ENCODE measurements around the gene DNAH6.

DNA sequence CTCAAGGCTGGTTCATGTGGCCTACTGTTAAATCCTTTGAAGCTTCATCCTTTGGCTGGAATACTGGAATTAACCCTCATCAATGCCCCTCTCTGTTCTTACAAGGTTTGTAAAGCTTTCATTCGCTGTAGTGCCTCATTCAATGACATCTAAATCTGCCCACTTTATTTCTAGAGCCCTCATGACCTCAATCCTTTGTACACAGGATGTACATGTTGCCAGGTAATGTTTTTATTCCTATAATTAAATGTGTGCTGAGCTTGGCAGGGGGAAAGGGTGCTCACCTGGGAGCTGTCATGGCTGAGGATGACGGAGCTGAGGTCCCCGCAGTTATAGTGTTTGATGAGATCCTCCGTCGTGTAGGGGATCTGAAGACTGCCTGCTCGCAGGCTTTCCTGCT is 325.3 kb downstream of the DNAH6 start:
- TF ChIP-seq, protein P1, sequence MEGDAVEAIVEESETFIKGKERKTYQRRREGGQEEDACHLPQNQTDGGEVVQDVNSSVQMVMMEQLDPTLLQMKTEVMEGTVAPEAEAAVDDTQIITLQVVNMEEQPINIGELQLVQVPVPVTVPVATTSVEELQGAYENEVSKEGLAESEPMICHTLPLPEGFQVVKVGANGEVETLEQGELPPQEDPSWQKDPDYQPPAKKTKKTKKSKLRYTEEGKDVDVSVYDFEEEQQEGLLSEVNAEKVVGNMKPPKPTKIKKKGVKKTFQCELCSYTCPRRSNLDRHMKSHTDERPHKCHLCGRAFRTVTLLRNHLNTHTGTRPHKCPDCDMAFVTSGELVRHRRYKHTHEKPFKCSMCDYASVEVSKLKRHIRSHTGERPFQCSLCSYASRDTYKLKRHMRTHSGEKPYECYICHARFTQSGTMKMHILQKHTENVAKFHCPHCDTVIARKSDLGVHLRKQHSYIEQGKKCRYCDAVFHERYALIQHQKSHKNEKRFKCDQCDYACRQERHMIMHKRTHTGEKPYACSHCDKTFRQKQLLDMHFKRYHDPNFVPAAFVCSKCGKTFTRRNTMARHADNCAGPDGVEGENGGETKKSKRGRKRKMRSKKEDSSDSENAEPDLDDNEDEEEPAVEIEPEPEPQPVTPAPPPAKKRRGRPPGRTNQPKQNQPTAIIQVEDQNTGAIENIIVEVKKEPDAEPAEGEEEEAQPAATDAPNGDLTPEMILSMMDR (IDR thresholded peaks at IDR 0.05), result no peak
- TF ChIP-seq POLR2A (IDR thresholded peaks at IDR 0.05), result no peak
- TF ChIP-seq EP300 (IDR thresholded peaks at IDR 0.05), result no peak

Data from gastroesophageal sphincter (tissue), 3 donors.